GM12878 (cell line): ENCODE results near the gene ACSF2. TPM values are rescaled to one million over a fixed set of nuclear protein-coding genes. Genes with fewer than 3 reads are reported as not detected.

Source experiments
- CBX5 ChIP-seq: sonication (generic); IDR thresholded peaks from 2 replicates; pipeline ENCODE4 v1.6.1; 2016; ENCODE audit warnings: low read depth, moderate library complexity, mild to moderate bottlenecking, inconsistent platforms
- EP300 ChIP-seq, 2 experiments: fragments of 150-350 bp in 1 of 2; IDR thresholded peaks; 2 replicates each; pipeline ENCODE4 v1.6.1; 2011 to 2012; ENCODE audit warnings: low read depth in 2 of 2, low read length in 2 of 2, borderline replicate concordance in 1 of 2, improper control_type of control experiment in 1 of 2, inconsistent platforms in 1 of 2; ENCODE audit not compliant: control insufficient read depth in 1 of 2
- HSF1 ChIP-seq: fragments of 150-350 bp; IDR thresholded peaks from 2 replicates; pipeline ENCODE4 v1.6.1; 2014; ENCODE audit warnings: mild to moderate bottlenecking, low read depth, low read length
- IRF3 ChIP-seq: fragments of 450-650 bp; IDR thresholded peaks from 2 replicates; pipeline ENCODE4 v1.6.1; 2014; ENCODE audit warnings: mild to moderate bottlenecking
- IRF4 ChIP-seq: IDR thresholded peaks from 2 replicates; pipeline ENCODE4 v1.6.1; 2011; ENCODE audit warnings: low read depth, low read length
- JUNB ChIP-seq: IDR thresholded peaks from 2 replicates; pipeline ENCODE4 v1.6.1; 2016; ENCODE audit warnings: antibody characterized with exemption, mild to moderate bottlenecking
- JUND ChIP-seq: IDR thresholded peaks from 2 replicates; pipeline ENCODE4 v1.6.1; 2012; ENCODE audit warnings: low read depth, mild to moderate bottlenecking, low read length, improper control_type of control experiment, moderate library complexity
- NFYA ChIP-seq: IDR thresholded peaks from 2 replicates; pipeline ENCODE4 v1.6.1; 2011; ENCODE audit warnings: low read depth, mild to moderate bottlenecking, low read length, improper control_type of control experiment, borderline replicate concordance
- NKRF ChIP-seq: fragments of 450-650 bp; conservative IDR thresholded peaks from 2 replicates; pipeline ENCODE4 v1.6.1; 2017; ENCODE audit warnings: mild to moderate bottlenecking, moderate library complexity
- POU2F2 ChIP-seq: IDR thresholded peaks from 3 replicates; pipeline ENCODE4 v1.6.1; 2011; ENCODE audit warnings: low read depth, mild to moderate bottlenecking, low read length, borderline replicate concordance
- RCOR1 ChIP-seq: conservative IDR thresholded peaks from 2 replicates; pipeline ENCODE4 v1.6.1; 2012; ENCODE audit warnings: low read depth, low read length, improper control_type of control experiment
- ZBED1 ChIP-seq: IDR thresholded peaks from 2 replicates; pipeline ENCODE4 v1.6.1; 2016; ENCODE audit warnings: borderline replicate concordance
- ZBTB4 ChIP-seq: fragments of 450-650 bp; formaldehyde crosslinking; IDR thresholded peaks from 2 replicates; pipeline ENCODE4 v1.4.0; 2022; ENCODE audit warnings: mild to moderate bottlenecking, moderate library complexity
- ZNF274 ChIP-seq: IDR thresholded peaks from one replicate; pipeline ENCODE4 v1.8.0; 2011; ENCODE audit not compliant: insufficient read length, insufficient read depth
- ZNF384 ChIP-seq: IDR thresholded peaks from 2 replicates; pipeline ENCODE4 v1.6.1; 2012; ENCODE audit warnings: low read depth, mild to moderate bottlenecking, low read length, improper control_type of control experiment, borderline replicate concordance
- ZNF592 ChIP-seq: fragments of 450-650 bp; IDR thresholded peaks from 2 replicates; pipeline ENCODE4 v1.6.1; 2017; ENCODE audit warnings: mild to moderate bottlenecking, moderate library complexity
- polyA plus RNA-seq, 11 experiments: library from polyadenylated mRNA; depleted of rRNA in 4 of 11; unstranded in 6 of 11; stranded (reverse) in 5 of 11; fragments of >200 nt; fragmentation: Nextera tagmentation in 4 of 11; fragmentation: Illumina TruSeq in 1 of 11; extraction: Ambion mirVana in 4 of 11; extraction: Trizol in 1 of 11; gene quantifications; 1 replicate in 1 of 11; 2 replicates in 10 of 11; pipeline versions ENCODE4 v1.2.1 to v1.2.3, GENCODE V29; 2011 to 2016; ENCODE audit warnings: inconsistent platforms in 2 of 11, missing spikeins in 2 of 11, low read depth in 1 of 11
- total RNA-seq, 4 experiments: library from RNA; depleted of rRNA in 3 of 4; stranded (reverse); fragments of >200 nt in 3 of 4; fragmentation: Illumina TruSeq in 1 of 4; extraction: Trizol in 1 of 4; gene quantifications; 2 replicates each; pipeline versions ENCODE4 v1.2.1 to v1.2.3, GENCODE V29; 2013 to 2021

The ACSF2 gene
- total and polyA plus RNA-seq, 10 of the 15 experiments (the other 5 are each of a cell fraction or from before 2014, with no cell fraction given) = 7.1 to 32.8 (median 16.8) TPM

GRCh38 chr17:50482516-50482915 is 56.5 kb downstream of the ACSF2 start (continued):
- TF ChIP-seq IRF4 = no peak
- TF ChIP-seq ZBTB4 (CRISPR knock-in tag) = no peak
- no peak for TF ChIP-seq JUNB
- TF ChIP-seq ZNF274 = no peak
- TF ChIP-seq JUND = no peak
- no peak for TF ChIP-seq ZBED1
- TF ChIP-seq ZNF384 = no peak
- TF ChIP-seq NFYA = no peak
- no peak for TF ChIP-seq NKRF
- no peak for TF ChIP-seq HSF1
- TF ChIP-seq IRF3 = no peak
- no peak for TF ChIP-seq RCOR1
- TF ChIP-seq CBX5 = no peak
- no peak for TF ChIP-seq ZNF592
- no peak for TF ChIP-seq EP300 (IDR thresholded peaks at IDR 0.05; ENCODE audit: borderline replicate concordance in 1 of 2, control insufficient read depth in 1 of 2, low read depth in 2 of 2, low read length in 2 of 2)
- peak; percentile 50; the same call in 1 of the 3 replicates for TF ChIP-seq POU2F2
